Fibroblast of skin of left biceps (primary cell): ENCODE measurements around the gene STK35.
"Not testable (repeated sequence)": the region's sequence is repeated elsewhere in the genome, so short reads cannot be mapped to it uniquely, and the experiment has no call there.

Experiments used
- DNase-seq, 2 experiments: peaks; one replicate each; pipeline ENCODE4 v3.0.0-alpha.2; 2013; ENCODE audit warnings: low read depth in 2 of 2

Gene STK35

GRCh38 chr20:2156666-2157624 lies 55.3 kb downstream of the STK35 start:
- DNase-seq: no peak

GRCh38 chr20:2162125-2162822 lies 60.6 kb downstream of the STK35 start:
- DNase-seq: no peak

GRCh38 chr20:2162823-2163166 lies 61.2 kb downstream of the STK35 start:
- no peak for DNase-seq

- no peak for DNase-seq
These were observed 61.7 kb downstream of the STK35 start for GRCh38 chr20:2163312-2163711.

GRCh38 chr20:2163757-2164156 lies 62.1 kb downstream of the STK35 start:
- no peak for DNase-seq

- DNase-seq: no peak
These were observed 62.8 kb downstream of the STK35 start for GRCh38 chr20:2164421-2164820.

GRCh38 chr20:2164966-2165365 lies 63.3 kb downstream of the STK35 start:
- no peak for DNase-seq

- DNase-seq: no peak
These were observed 64.2 kb downstream of the STK35 start for GRCh38 chr20:2165871-2166270.

- no peak for DNase-seq
These were observed 65.5 kb downstream of the STK35 start for GRCh38 chr20:2167112-2167511.

GRCh38 chr20:2168946-2169345 lies 67.3 kb downstream of the STK35 start:
- DNase-seq: no peak

- DNase-seq: no peak
These were observed 67.9 kb downstream of the STK35 start for GRCh38 chr20:2169456-2170088.

GRCh38 chr20:2170404-2170803 lies 68.8 kb downstream of the STK35 start:
- DNase-seq: no peak

- DNase-seq: no peak
These were observed 69.7 kb downstream of the STK35 start for GRCh38 chr20:2171266-2171790.

- not testable (repeated sequence) for DNase-seq
These were observed 70.2 kb downstream of the STK35 start for GRCh38 chr20:2171840-2172239.

GRCh38 chr20:2172305-2173175 lies 70.9 kb downstream of the STK35 start:
- peak; percentile 4 to 11 for DNase-seq

GRCh38 chr20:2173186-2173585 lies 71.6 kb downstream of the STK35 start:
- no peak for DNase-seq

GRCh38 chr20:2174067-2174466 lies 72.4 kb downstream of the STK35 start:
- no peak for DNase-seq

- no peak for DNase-seq
These were observed 75.3 kb downstream of the STK35 start for GRCh38 chr20:2176946-2177345.

GRCh38 chr20:2178318-2179232 lies 76.9 kb downstream of the STK35 start:
- DNase-seq: no peak

- no peak for DNase-seq
These were observed 77.6 kb downstream of the STK35 start for GRCh38 chr20:2179233-2179580.
